GM19193 (cell line): ENCODE results near the gene SUMO3.

Source experiments
- POLR2A ChIP-seq: IDR thresholded peaks from 4 replicates; pipeline ENCODE4 v1.6.1; 2011; ENCODE audit not compliant: insufficient read depth, insufficient read length; ENCODE audit errors: extremely low read depth

Gene SUMO3

GRCh38 chr21:44850905-44851657 lies 33.2 kb upstream of the SUMO3 start:
- TF ChIP-seq POLR2A, result no peak

GRCh38 chr21:44850208-44850800 lies 32.4 kb upstream of the SUMO3 start:
- no peak for TF ChIP-seq POLR2A

GRCh38 chr21:44849616-44850130 lies 31.8 kb upstream of the SUMO3 start:
- no peak for TF ChIP-seq POLR2A

- no peak for TF ChIP-seq POLR2A
These were observed 31.1 kb upstream of the SUMO3 start for GRCh38 chr21:44848821-44849521.

- no peak for TF ChIP-seq POLR2A
These were observed 29.6 kb upstream of the SUMO3 start for GRCh38 chr21:44847261-44848056.

GRCh38 chr21:44846485-44847260 lies 28.8 kb upstream of the SUMO3 start:
- TF ChIP-seq POLR2A, result no peak

DNA sequence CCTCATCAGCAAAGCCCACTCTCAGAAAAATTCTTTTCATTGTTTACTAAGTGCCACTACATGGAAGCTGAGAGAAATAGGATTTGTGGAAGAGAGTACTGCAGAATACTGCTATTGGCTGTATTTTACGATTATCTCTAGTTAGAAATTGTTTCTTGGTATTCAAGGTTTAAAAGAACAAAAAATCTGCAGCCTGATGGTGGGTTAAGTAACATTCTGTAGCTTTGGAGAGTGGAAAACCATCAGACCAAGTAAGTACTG lies 28.3 kb upstream of the SUMO3 start:
- TF ChIP-seq POLR2A, result no peak

DNA sequence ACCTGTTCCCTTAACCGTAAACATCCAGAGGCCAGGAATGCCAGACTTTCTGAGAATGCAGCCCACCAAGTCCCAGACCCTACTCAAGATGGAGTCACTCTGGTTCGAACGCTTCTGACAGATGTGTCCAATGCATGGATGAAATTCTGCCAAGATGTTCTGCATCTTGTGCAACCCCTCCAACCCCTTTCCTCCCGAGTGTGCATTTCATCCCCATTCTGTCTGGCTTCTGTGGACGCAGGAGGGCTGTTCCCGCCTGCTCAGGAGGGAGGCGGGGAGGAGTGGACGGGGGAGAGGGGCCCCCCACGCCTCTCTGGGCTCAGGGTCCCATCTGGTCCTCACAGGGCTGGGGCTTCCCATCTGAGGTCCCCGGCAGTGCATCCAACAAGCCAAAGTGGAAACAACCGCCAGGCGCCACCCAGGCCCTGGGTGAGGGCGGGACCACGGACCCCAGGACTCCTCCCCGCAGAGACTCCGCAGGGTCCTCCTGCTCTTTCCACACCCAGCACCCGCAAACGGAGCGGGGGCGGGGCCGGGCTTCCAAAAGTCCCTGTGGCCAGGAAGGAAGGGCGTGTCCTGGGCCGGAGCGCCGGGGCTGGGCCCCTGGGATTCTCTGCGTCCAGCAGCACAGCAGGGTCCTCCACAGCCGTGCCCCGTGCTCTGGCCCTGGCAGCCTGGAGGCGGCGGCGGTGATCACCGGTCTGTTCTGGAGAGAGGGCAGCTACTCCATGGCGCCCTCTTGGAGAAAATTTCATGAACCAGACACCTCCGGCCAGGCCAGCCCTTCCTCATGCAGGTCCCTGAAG lies 27.8 kb upstream of the SUMO3 start:
- TF ChIP-seq POLR2A, result peak; percentile 19

- no peak for TF ChIP-seq POLR2A
These were observed 26.4 kb upstream of the SUMO3 start for GRCh38 chr21:44844256-44844655.

DNA sequence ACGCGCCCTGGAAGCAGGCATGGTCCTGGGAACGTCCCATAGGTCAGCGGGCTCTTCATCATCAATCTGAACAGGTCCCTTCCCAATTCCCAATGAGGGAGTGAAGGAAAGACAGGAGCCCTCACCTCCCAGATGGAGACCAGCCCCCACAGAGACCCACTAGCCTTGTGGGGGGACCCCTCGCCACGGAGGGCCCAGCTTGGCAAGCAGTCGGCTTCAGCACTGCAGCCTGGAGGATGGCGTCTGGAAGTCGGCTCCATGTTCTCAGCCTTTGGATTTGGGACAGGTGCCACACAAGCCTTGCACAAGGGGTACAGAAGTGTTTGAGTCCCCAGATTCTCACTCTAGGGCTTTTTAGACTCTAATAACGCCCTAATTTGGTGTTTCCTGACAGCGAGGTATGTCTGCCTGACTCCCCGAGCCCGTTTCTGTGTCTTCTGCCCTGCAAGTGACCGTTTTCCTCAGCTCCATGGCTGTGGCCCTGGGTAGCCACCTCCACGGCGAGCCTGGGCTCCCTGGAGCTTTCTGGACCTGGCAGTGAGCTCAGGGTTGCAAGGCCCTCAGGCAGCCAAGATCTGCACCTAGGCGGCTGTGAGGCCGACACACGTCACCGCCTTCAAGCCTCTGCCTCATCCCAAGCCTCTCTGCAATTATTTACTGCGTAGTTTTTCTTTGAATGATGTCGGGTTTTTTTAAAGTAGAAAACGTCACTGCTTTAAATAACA lies 25.0 kb upstream of the SUMO3 start:
- TF ChIP-seq POLR2A, result no peak

GRCh38 chr21:44842087-44842486 lies 24.2 kb upstream of the SUMO3 start:
- no peak for TF ChIP-seq POLR2A

- TF ChIP-seq POLR2A, result no peak
These were observed 22.9 kb upstream of the SUMO3 start for GRCh38 chr21:44840771-44841170.

- TF ChIP-seq POLR2A, result no peak
These were observed 21.1 kb upstream of the SUMO3 start for GRCh38 chr21:44838951-44839350.

DNA sequence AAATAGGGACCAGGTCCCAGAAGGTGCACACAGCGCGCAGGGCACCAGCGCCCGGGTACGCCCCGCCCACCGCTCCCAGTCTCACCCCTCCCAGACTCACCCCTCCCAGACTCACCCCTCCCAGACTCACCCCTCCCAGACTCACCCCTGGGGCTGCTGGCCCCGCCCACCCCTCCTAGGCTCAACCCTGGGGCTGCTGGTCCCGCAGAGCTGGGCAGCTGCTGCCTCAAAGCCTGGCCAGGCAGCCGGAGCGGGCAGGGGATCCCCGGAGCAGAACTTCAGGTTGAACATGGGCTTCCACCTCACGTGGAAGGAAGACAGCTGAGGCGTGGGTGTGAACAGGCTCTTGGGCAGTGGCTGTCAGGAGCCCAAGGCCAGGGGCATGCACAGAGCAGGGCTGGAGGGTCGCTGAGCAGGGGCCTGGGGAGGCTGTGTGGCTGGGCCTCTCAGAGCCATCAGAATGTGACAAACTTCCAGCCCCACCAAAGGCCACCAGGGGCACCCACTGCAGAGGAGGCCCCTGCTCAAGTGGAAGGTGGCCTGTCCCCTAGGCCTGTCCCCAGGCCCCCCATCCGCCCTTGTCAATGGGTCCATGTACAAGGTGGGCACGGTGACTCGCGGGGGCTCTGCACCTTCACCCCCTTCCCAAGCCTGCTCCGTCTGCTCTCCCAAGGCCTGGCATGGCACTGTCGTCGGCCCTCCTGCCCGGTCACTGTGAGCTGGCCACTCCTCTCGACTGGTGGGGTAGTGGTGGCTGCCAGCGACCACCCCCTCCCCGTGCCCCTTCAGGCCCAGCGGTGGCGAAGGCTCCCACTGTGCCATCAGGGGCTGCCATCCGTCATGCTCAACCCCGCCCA lies 20.4 kb upstream of the SUMO3 start:
- no peak for TF ChIP-seq POLR2A
